H1 (cell line): ENCODE data around the gene PAK6. TPM values are rescaled to one million over a fixed set of nuclear protein-coding genes. Genes with fewer than 3 reads are reported as not detected.

Source experiments
- CTCF ChIA-PET: fragments of 300-600 bp; sonication (Branson Sonifier 250); formaldehyde crosslinking; loops from one replicate; lab custom pipeline; 2021; ENCODE audit not compliant: partially characterized antibody; lab: Charles Lee
- POLR2A ChIA-PET: fragments of 300-600 bp; sonication (Branson Sonifier 250); formaldehyde crosslinking; loops from one replicate; lab custom pipeline; 2021; ENCODE audit warnings: inconsistent platforms; ENCODE audit not compliant: partially characterized antibody; lab: Charles Lee
- DNase-seq, 2 experiments: peaks; one replicate each; pipeline versions ENCODE4 v3.0.0 to v3.0.0-alpha.2; 2010 to 2022; ENCODE audit warnings: low spot score in 2 of 2, low read depth in 1 of 2, mixed read lengths in 1 of 2
- FAIRE-seq: peaks from 2 replicates; lab custom pipeline; 2011; peaks lifted over from hg19 to GRCh38; lab: Jason Lieb, UNC
- H2AFZ ChIP-seq: 2 replicates; pipeline ENCODE4 v1.8.1; 2012; ENCODE audit warnings: low read length, inconsistent platforms
- H2AK5ac ChIP-seq: 2 replicates; pipeline ENCODE4 v1.6.1; 2013; ENCODE audit warnings: low read depth, low read length
- H2BK120ac ChIP-seq: replicated peaks from 2 replicates; pipeline ENCODE3; 2013; ENCODE audit warnings: low read depth, low read length, inconsistent platforms
- H2BK12ac ChIP-seq: 2 replicates; pipeline ENCODE4 v1.6.1; 2013; ENCODE audit warnings: low read depth, low read length
- H2BK15ac ChIP-seq: 2 replicates; pipeline ENCODE4 v1.6.1; 2013; ENCODE audit warnings: low read length
- H2BK20ac ChIP-seq: 2 replicates; pipeline ENCODE4 v1.6.1; 2013; ENCODE audit warnings: low read length
- H2BK5ac ChIP-seq: 2 replicates; pipeline ENCODE4 v1.6.1; 2013; ENCODE audit warnings: low read depth, low read length
- H3K14ac ChIP-seq: 2 replicates; pipeline ENCODE4 v1.6.1; 2013; ENCODE audit warnings: inconsistent platforms; ENCODE audit not compliant: insufficient read length
- H3K18ac ChIP-seq: 2 replicates; pipeline ENCODE4 v1.6.1; 2013; ENCODE audit warnings: low read length; ENCODE audit errors: extremely low read depth
- H3K23ac ChIP-seq: 2 replicates; pipeline ENCODE4 v1.6.1; 2013; ENCODE audit warnings: inconsistent platforms; ENCODE audit not compliant: insufficient read length
- H3K23me2 ChIP-seq: 2 replicates; pipeline ENCODE4 v1.6.1; 2013; ENCODE audit warnings: low read depth, low read length
- H3K27ac ChIP-seq: 2 replicates; pipeline ENCODE4 v1.6.1; 2011; ENCODE audit warnings: low read depth, low read length, inconsistent platforms
- H3K27me3 ChIP-seq, 4 experiments: replicated peaks in 1 of 4; 1 replicate in 1 of 4; 2 replicates in 3 of 4; pipeline versions ENCODE4 v1.6.1 to v1.8.1; 2011 to 2013; ENCODE audit warnings: low read length in 3 of 4, mild to moderate bottlenecking in 3 of 4, inconsistent platforms in 2 of 4, mixed read lengths in 2 of 4, moderate library complexity in 1 of 4; ENCODE audit not compliant: control insufficient read depth in 3 of 4, insufficient read depth in 3 of 4; ENCODE audit errors: extremely low read depth in 1 of 4
- H3K36me3 ChIP-seq, 4 experiments: 2 replicates each; pipeline versions ENCODE4 v1.6.1 to v1.8.1; 2011 to 2013; ENCODE audit warnings: mild to moderate bottlenecking in 4 of 4, low read length in 3 of 4, moderate library complexity in 2 of 4, control low read depth in 1 of 4, inconsistent platforms in 1 of 4; ENCODE audit not compliant: insufficient read depth in 4 of 4, control insufficient read depth in 2 of 4
- H3K4ac ChIP-seq: replicated peaks from 2 replicates; pipeline ENCODE3; 2013; ENCODE audit warnings: low read length, low read depth, mixed read lengths, inconsistent platforms; ENCODE audit not compliant: insufficient read length
- H3K4me1 ChIP-seq, 4 experiments: replicated peaks in 1 of 4; 1 replicate in 1 of 4; 2 replicates in 3 of 4; pipeline versions ENCODE4 v1.6.1 to v1.8.1; 2011 to 2013; ENCODE audit warnings: low read length in 3 of 4, inconsistent platforms in 2 of 4, mixed read lengths in 1 of 4; ENCODE audit not compliant: insufficient read depth in 4 of 4, control insufficient read depth in 3 of 4
- H3K4me2 ChIP-seq, 2 experiments: 2 replicates each; pipeline versions ENCODE4 v1.6.1 to v1.8.1; 2011 to 2013; ENCODE audit warnings: low read depth in 2 of 2, low read length in 2 of 2, control low read depth in 1 of 2, inconsistent platforms in 1 of 2, mild to moderate bottlenecking in 1 of 2; ENCODE audit not compliant: insufficient read depth in 1 of 2
- H3K4me3 ChIP-seq, 4 experiments: fragments of 200-600, 300-600 bp in 1 of 4; sonication (generic), shearing (Covaris generic), sonication (Bioruptor Twin) in 1 of 4; 2 replicates each; pipeline versions ENCODE4 v1.5.1 to v1.8.1; 2011 to 2016; ENCODE audit warnings: low read length in 4 of 4, low read depth in 3 of 4, control low read depth in 2 of 4, inconsistent platforms in 2 of 4, mild to moderate bottlenecking in 2 of 4, mixed read lengths in 1 of 4, moderate library complexity in 1 of 4; ENCODE audit not compliant: insufficient read depth in 2 of 4; ENCODE audit errors: extremely low read depth in 1 of 4
- H3K56ac ChIP-seq: replicated peaks from 2 replicates; pipeline ENCODE3; 2013; ENCODE audit warnings: low read depth, mild to moderate bottlenecking, mixed read lengths, low read length, inconsistent platforms; ENCODE audit not compliant: insufficient read length
- H3K79me1 ChIP-seq: 2 replicates; pipeline ENCODE4 v1.6.1; 2013; ENCODE audit warnings: low read depth, low read length, control low read depth
- H3K79me2 ChIP-seq, 2 experiments: 2 replicates each; pipeline versions ENCODE4 v1.6.1 to v1.8.1; 2012 to 2013; ENCODE audit warnings: low read length in 2 of 2, mild to moderate bottlenecking in 2 of 2, inconsistent platforms in 1 of 2; ENCODE audit not compliant: insufficient read depth in 2 of 2, control insufficient read depth in 1 of 2
- H3K9ac ChIP-seq, 4 experiments: replicated peaks in 1 of 4; 1 replicate in 1 of 4; 2 replicates in 3 of 4; pipeline versions ENCODE4 v1.6.1 to v1.8.1; 2011 to 2013; ENCODE audit warnings: low read depth in 3 of 4, low read length in 3 of 4, control low read depth in 2 of 4, mild to moderate bottlenecking in 2 of 4, moderate library complexity in 2 of 4, inconsistent platforms in 1 of 4; ENCODE audit errors: extremely low read depth in 1 of 4
- H3K9me3 ChIP-seq, 2 experiments: 2 replicates each; pipeline versions ENCODE4 v1.6.1 to v1.8.1; 2012 to 2013; ENCODE audit warnings: mild to moderate bottlenecking in 2 of 2, moderate library complexity in 2 of 2, control low read depth in 1 of 2, inconsistent platforms in 1 of 2, low read depth in 1 of 2, low read length in 1 of 2, mixed read lengths in 1 of 2; ENCODE audit not compliant: insufficient read depth in 2 of 2
- H4K20me1 ChIP-seq, 2 experiments: replicated peaks in 1 of 2; 2 replicates each; pipeline versions ENCODE3 to v1.8.1; 2011 to 2013; ENCODE audit warnings: inconsistent platforms in 2 of 2, low read length in 2 of 2, mild to moderate bottlenecking in 1 of 2; ENCODE audit not compliant: insufficient read depth in 2 of 2, control insufficient read depth in 1 of 2
- H4K5ac ChIP-seq: 2 replicates; pipeline ENCODE4 v1.6.1; 2013; ENCODE audit warnings: low read length, low read depth, mixed read lengths, inconsistent platforms; ENCODE audit not compliant: insufficient read length
- H4K8ac ChIP-seq: 2 replicates; pipeline ENCODE4 v1.8.0; 2013; ENCODE audit warnings: mild to moderate bottlenecking, moderate library complexity, low read length, inconsistent platforms; ENCODE audit not compliant: insufficient read depth; ENCODE audit errors: extremely low read depth
- H4K91ac ChIP-seq: replicated peaks from 2 replicates; pipeline ENCODE3; 2013; ENCODE audit warnings: low read length, mixed read lengths, inconsistent platforms; ENCODE audit not compliant: insufficient read length
- HDAC2 ChIP-seq, 2 experiments: fragments of 300-600 bp in 1 of 2; sonication (generic) in 1 of 2; IDR thresholded peaks; 2 replicates each; pipeline ENCODE4 v1.6.1; 2011 to 2012; ENCODE audit warnings: low read depth in 2 of 2, low read length in 2 of 2, mild to moderate bottlenecking in 2 of 2, moderate library complexity in 2 of 2, borderline replicate concordance in 1 of 2, inconsistent platforms in 1 of 2
- HDAC6 ChIP-seq: IDR thresholded peaks from one replicate; pipeline ENCODE4 v1.7.1; 2012; ENCODE audit warnings: low read depth, mild to moderate bottlenecking, inconsistent platforms, low read length, moderate library complexity
- JUND ChIP-seq: IDR thresholded peaks from 2 replicates; pipeline ENCODE4 v1.6.1; 2011; ENCODE audit warnings: mild to moderate bottlenecking, improper control_type of control experiment, low read length
- PHF8 ChIP-seq: fragments of 200-600 bp; sonication (generic); conservative IDR thresholded peaks from 2 replicates; pipeline ENCODE4 v1.7.1; 2012; ENCODE audit warnings: low read depth, mild to moderate bottlenecking, inconsistent platforms, low read length, moderate library complexity
- TEAD4 ChIP-seq: IDR thresholded peaks from 2 replicates; pipeline ENCODE4 v1.6.1; 2012; ENCODE audit warnings: low read depth, low read length, inconsistent platforms, mixed read lengths
- WGBS, 2 experiments: shearing (Covaris generic) in 1 of 2; methylation state at CpG; one replicate each; pipeline versions ENCODE4 v1.1.6 to v1.1.7; 2013 to 2015; ENCODE audit warnings: low lambda C conversion rate in 2 of 2, mixed read lengths in 2 of 2, inconsistent platforms in 1 of 2, low coverage in 1 of 2, missing lambda C conversion rate in 1 of 2; ENCODE audit not compliant: insufficient replicate concordance in 2 of 2, insufficient coverage in 1 of 2, insufficient read length in 1 of 2; ENCODE audit errors: extremely low coverage in 1 of 2, missing lambda C conversion rate in 1 of 2; 5-methylcytosine and 5-hydroxymethylcytosine counted together
- polyA plus RNA-seq, 7 experiments: library from polyadenylated mRNA; depleted of rRNA in 3 of 7; stranded (reverse) in 5 of 7; unstranded in 2 of 7; fragments of >200 nt in 5 of 7; fragments of 200-250 nt in 2 of 7; gene quantifications; 1 replicate in 5 of 7; 2 replicates in 1 of 7; 4 replicates in 1 of 7; pipeline versions ENCODE4 v1.2.1 to v1.2.3, GENCODE V29; 2011 to 2013; ENCODE audit warnings: missing spikeins in 2 of 7, mixed read lengths in 2 of 7
- total RNA-seq: library from RNA; stranded (reverse); fragmentation: NEBNext Ultra II Directional; extraction: Animal tissue kit (Norgen Biotek cat#: 25700); gene quantifications from 2 replicates; pipeline ENCODE4 v1.2.1, GENCODE V29; 2021

Gene PAK6
- total and polyA plus RNA-seq, 2 of the 8 experiments (the other 6 are each of a cell fraction or from before 2014, with no cell fraction given): 6.9 to 9.4 TPM

DNA sequence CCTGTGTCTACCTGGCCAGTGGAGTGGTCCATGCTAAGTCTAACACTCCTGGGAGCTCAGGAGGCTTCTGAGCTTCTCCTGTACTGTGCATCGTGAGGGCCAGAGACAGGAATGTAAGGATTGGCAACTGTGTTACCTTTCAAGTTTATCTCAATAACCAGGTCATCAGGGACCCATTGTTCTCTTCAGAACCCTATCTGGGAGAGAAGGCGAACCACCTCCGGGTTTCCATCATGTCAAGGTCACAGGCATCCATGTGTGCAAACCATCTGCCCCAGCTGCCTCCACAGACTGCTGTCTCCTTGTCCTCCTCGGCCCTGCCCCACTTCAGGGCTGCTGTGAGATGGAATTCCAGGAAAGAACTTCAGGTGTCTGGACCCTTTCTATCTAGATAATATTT is 38.1 kb downstream of the PAK6 start:
- peaks cover 7 to 20% (median 14%) of the 10 kb centered on the region in 4 experiments for H3K4me1 ChIP-seq
- H3K36me3 ChIP-seq: peaks cover 0 to 6% (median 0%) of the 10 kb centered on the region in 4 experiments; a peak in 1 of 8 replicates
- H3K4me2 ChIP-seq: no peak overlapping the region
- no peaks in the 10 kb centered on the region for H3K9me3 ChIP-seq
- no peaks in the 10 kb centered on the region for H3K79me2 ChIP-seq
- FAIRE-seq (no peak), DNase-seq (no peak)
- no peak overlapping the region for H2AFZ ChIP-seq
- no peak overlapping the region for H3K4ac ChIP-seq
- no peak overlapping the region for H2BK5ac ChIP-seq
- H3K56ac ChIP-seq: no peak overlapping the region
- H3K4me3 ChIP-seq: no peak overlapping the region
- H3K27ac ChIP-seq: no peak overlapping the region
- 88% methylated on average over 4 of the region's 4 CpGs; no CpG with 5 or more reads in 1 of the 2 experiments for WGBS, 2 experiments
- no peak overlapping the region for H4K5ac ChIP-seq
- H2AK5ac ChIP-seq: no peak overlapping the region
- H4K20me1 ChIP-seq: no peaks in the 10 kb centered on the region
- H3K18ac ChIP-seq: no peak overlapping the region
- ChIA-PET POLR2A (interaction anchor here (1.5 to 1.7 kb wide), 2 partner anchors 12 to 25 kb away, joined by 5 read pairs; no protein-coding TSS in a partner anchor), CTCF (interaction anchor here (0.6 to 27.9 kb wide), 9 partner anchors 15 to 1102 kb away, joined by 3 to 1340 read pairs (median 217); partner anchors contain the start of genes BMF, CCDC9B, INAFM2 and PAK6)
- no peak overlapping the region for H4K8ac ChIP-seq
- no peak overlapping the region for H4K91ac ChIP-seq
- no peak overlapping the region for H3K23ac ChIP-seq
- H3K79me1 ChIP-seq: no peaks in the 10 kb centered on the region
- no peak overlapping the region for H2BK20ac ChIP-seq
- peaks cover 7% of the 10 kb centered on the region; the same call in 1 of the 2 replicates for H3K23me2 ChIP-seq
- TF ChIP-seq HDAC6: no peak
- no peak for TF ChIP-seq TEAD4
- TF ChIP-seq PHF8: no peak
- no peak for TF ChIP-seq JUND
- TF ChIP-seq HDAC2 (IDR thresholded peaks at IDR 0.05; ENCODE audit: borderline replicate concordance in 1 of 2, low read depth in 2 of 2, low read length in 2 of 2): no peak
- 0 out of 2 replicates have a peak overlapping the region, but pooled peaks have one; percentile 17 for H2BK12ac ChIP-seq
- H2BK120ac ChIP-seq: no peak overlapping the region
- H3K27me3 ChIP-seq: peaks cover 16 to 31% (median 23%) of the 10 kb centered on the region in 4 experiments; a peak in 6 of 7 replicates
- no peak overlapping the region for H3K9ac ChIP-seq
- no peak overlapping the region for H3K14ac ChIP-seq
- H2BK15ac ChIP-seq: no peak overlapping the region
